Measurements from ENCODE around the gene SLC6A11. TPM values are rescaled to one million over a fixed set of nuclear protein-coding genes. Genes with fewer than 3 reads are reported as not detected.

SLC6A11 gene
- total and polyA plus RNA-seq, 2 of the 13 experiments (the other 11 are each of a cell fraction or from before 2014, with no cell fraction given): 17.9 to 34.5 TPM

DNA sequence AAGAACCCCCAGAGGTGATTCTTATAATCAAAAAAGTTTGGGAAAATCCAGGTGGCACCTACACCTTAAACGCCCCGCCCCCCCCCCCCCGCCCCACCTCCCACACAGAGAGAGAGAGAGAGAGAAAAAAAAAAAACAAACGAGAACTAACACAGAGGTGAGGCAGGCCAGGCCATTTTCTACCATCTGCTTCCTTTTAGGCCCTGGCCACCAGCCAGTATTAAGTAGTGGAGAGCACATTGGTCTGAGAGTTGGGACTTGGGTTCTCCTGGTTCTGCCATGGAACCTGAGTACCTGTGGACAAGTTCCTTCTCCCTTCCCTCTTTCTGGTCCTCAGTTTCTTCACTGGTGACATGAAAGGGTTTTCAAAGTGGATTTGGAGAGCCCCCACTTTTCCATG is 60.6 kb downstream of the SLC6A11 start:
- Histone ChIP-seq H3K4me1 (ENCODE audit: insufficient read depth, low read length) (no peaks in the 10 kb centered on the region), H3K36me3 (replicated peaks in 1 of 2; ENCODE audit: control insufficient read depth in 1 of 2, insufficient read depth in 2 of 2, low read length in 2 of 2) (peaks cover 3 to 18% of the 10 kb centered on the region in 2 experiments; a peak in 3 of 5 replicates), H3K4me2 (ENCODE audit: low read depth, low read length) (no peak overlapping the region), H3K27ac (ENCODE audit: extremely low read length, insufficient read depth, low read length) (no peak overlapping the region), H3K9me3 (ENCODE audit: low read length) (no peaks in the 10 kb centered on the region), H4K20me1 (ENCODE audit: insufficient read depth, low read length) (no peaks in the 10 kb centered on the region), H3K9ac (ENCODE audit: insufficient read depth, low read depth, low read length) (no peak overlapping the region), H2AFZ (ENCODE audit: low read length) (no peak overlapping the region), H3K79me2 (ENCODE audit: insufficient read depth, low read length) (no peaks in the 10 kb centered on the region), H3K4me3 (replicated peaks in 1 of 3; ENCODE audit: insufficient read depth in 1 of 3, low read depth in 2 of 3, low read length in 3 of 3) (no peak overlapping the region), H3K27me3 (ENCODE audit: control insufficient read depth in 1 of 2, insufficient read depth in 2 of 2, low read length in 2 of 2) (no peaks in the 10 kb centered on the region; a peak in 1 of 5 replicates)
- TF ChIP-seq DNMT1 (CRISPR knock-in tag; IDR thresholded peaks at IDR 0.05): no peak
- TF ChIP-seq CEBPG (CRISPR knock-in tag; IDR thresholded peaks at IDR 0.05): no peak
- no peak for TF ChIP-seq IRX3 (CRISPR knock-in tag; IDR thresholded peaks at IDR 0.05; ENCODE audit: borderline replicate concordance, low read depth)
- TF ChIP-seq, protein P1, sequence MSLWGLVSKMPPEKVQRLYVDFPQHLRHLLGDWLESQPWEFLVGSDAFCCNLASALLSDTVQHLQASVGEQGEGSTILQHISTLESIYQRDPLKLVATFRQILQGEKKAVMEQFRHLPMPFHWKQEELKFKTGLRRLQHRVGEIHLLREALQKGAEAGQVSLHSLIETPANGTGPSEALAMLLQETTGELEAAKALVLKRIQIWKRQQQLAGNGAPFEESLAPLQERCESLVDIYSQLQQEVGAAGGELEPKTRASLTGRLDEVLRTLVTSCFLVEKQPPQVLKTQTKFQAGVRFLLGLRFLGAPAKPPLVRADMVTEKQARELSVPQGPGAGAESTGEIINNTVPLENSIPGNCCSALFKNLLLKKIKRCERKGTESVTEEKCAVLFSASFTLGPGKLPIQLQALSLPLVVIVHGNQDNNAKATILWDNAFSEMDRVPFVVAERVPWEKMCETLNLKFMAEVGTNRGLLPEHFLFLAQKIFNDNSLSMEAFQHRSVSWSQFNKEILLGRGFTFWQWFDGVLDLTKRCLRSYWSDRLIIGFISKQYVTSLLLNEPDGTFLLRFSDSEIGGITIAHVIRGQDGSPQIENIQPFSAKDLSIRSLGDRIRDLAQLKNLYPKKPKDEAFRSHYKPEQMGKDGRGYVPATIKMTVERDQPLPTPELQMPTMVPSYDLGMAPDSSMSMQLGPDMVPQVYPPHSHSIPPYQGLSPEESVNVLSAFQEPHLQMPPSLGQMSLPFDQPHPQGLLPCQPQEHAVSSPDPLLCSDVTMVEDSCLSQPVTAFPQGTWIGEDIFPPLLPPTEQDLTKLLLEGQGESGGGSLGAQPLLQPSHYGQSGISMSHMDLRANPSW (CRISPR knock-in tag; IDR thresholded peaks at IDR 0.05; ENCODE audit: borderline replicate concordance): no peak
- TF ChIP-seq, protein P2, sequence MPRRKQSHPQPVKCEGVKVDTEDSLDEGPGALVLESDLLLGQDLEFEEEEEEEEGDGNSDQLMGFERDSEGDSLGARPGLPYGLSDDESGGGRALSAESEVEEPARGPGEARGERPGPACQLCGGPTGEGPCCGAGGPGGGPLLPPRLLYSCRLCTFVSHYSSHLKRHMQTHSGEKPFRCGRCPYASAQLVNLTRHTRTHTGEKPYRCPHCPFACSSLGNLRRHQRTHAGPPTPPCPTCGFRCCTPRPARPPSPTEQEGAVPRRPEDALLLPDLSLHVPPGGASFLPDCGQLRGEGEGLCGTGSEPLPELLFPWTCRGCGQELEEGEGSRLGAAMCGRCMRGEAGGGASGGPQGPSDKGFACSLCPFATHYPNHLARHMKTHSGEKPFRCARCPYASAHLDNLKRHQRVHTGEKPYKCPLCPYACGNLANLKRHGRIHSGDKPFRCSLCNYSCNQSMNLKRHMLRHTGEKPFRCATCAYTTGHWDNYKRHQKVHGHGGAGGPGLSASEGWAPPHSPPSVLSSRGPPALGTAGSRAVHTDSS (CRISPR knock-in tag; conservative IDR thresholded peaks at IDR 0.05): no peak
- TF ChIP-seq NR2C2 (CRISPR knock-in tag; IDR thresholded peaks at IDR 0.05; ENCODE audit: borderline replicate concordance): no peak
- TF ChIP-seq GPN1 (CRISPR knock-in tag; IDR thresholded peaks at IDR 0.05; ENCODE audit: borderline replicate concordance): no peak
- ATAC-seq (no peak), DNase-seq (ENCODE audit: low spot score) (no peak), FAIRE-seq (no peak)
- in situ Hi-C loops (cut with HindIII; ENCODE audit: extremely low pct_ligation_motif_present, low pct_unique_long_range_greater_than_20kb): no loop called here
- 48% methylated on average over 4 of the region's 4 CpGs for WGBS (ENCODE audit: low lambda C conversion rate)
- CTCF ChIA-PET (ENCODE audit: low intra/inter-chr PET ratio, low total read pairs): no interaction called here
- POLR2A ChIA-PET: no interaction called here
- intact Hi-C loops (cut with micrococcal nuclease; ENCODE audit: unreplicated experiment): no loop called here
- BruUV-seq (replicated peaks): no TSS peak

All from HepG2 (cell line).